ENCODE data around the gene CFAP299.

The CFAP299 gene

GRCh38 chr4:80452768-80453167 is 117.2 kb downstream of the CFAP299 start:
- no peak for DNase-seq

GRCh38 chr4:80454040-80454439 is 118.5 kb downstream of the CFAP299 start:
- DNase-seq, result no peak

- DNase-seq, result no peak
Observed at GRCh38 chr4:80454556-80454955, 119.0 kb downstream of the CFAP299 start.

GRCh38 chr4:80459918-80460473 is 124.5 kb downstream of the CFAP299 start:
- no peak for DNase-seq

- DNase-seq, result no peak
Observed at GRCh38 chr4:80461412-80461811, 125.9 kb downstream of the CFAP299 start.

- DNase-seq, result no peak
Observed at GRCh38 chr4:80462621-80463091, 127.1 kb downstream of the CFAP299 start.

GRCh38 chr4:80463509-80463908 is 128.0 kb downstream of the CFAP299 start:
- DNase-seq, result no peak

GRCh38 chr4:80465238-80465637 is 129.7 kb downstream of the CFAP299 start:
- no peak for DNase-seq

GRCh38 chr4:80465736-80466135 is 130.2 kb downstream of the CFAP299 start:
- DNase-seq, result no peak

GRCh38 chr4:80466618-80467017 is 131.1 kb downstream of the CFAP299 start:
- DNase-seq, result no peak

- DNase-seq, result no peak
Observed at GRCh38 chr4:80471756-80472155, 136.2 kb downstream of the CFAP299 start.

GRCh38 chr4:80475236-80475635 is 139.7 kb downstream of the CFAP299 start:
- no peak for DNase-seq

- DNase-seq, result no peak
Observed at GRCh38 chr4:80475798-80476197, 140.3 kb downstream of the CFAP299 start.

GRCh38 chr4:80484712-80485111 is 149.2 kb downstream of the CFAP299 start:
- no peak for DNase-seq

- DNase-seq, result no peak
Observed at GRCh38 chr4:80486603-80487002, 151.1 kb downstream of the CFAP299 start.

- no peak for DNase-seq
Observed at GRCh38 chr4:80489798-80490197, 154.3 kb downstream of the CFAP299 start.

GRCh38 chr4:80492761-80493160 is 157.2 kb downstream of the CFAP299 start:
- DNase-seq, result no peak

GRCh38 chr4:80495865-80496264 is 160.3 kb downstream of the CFAP299 start:
- no peak for DNase-seq

GRCh38 chr4:80498725-80499124 is 163.2 kb downstream of the CFAP299 start:
- DNase-seq, result no peak

- DNase-seq, result no peak
Observed at GRCh38 chr4:80500613-80501012, 165.1 kb downstream of the CFAP299 start.

GRCh38 chr4:80507077-80507476 is 171.5 kb downstream of the CFAP299 start:
- DNase-seq, result no peak

- DNase-seq, result no peak
Observed at GRCh38 chr4:80507507-80507906, 172.0 kb downstream of the CFAP299 start.

GRCh38 chr4:80515496-80515895 is 180.0 kb downstream of the CFAP299 start:
- no peak for DNase-seq

- DNase-seq, result no peak
Observed at GRCh38 chr4:80521438-80521837, 185.9 kb downstream of the CFAP299 start.

- no peak for DNase-seq
Observed at GRCh38 chr4:80526697-80527096, 191.2 kb downstream of the CFAP299 start.

- no peak for DNase-seq
Observed at GRCh38 chr4:80529026-80529425, 193.5 kb downstream of the CFAP299 start.

Measured in stimulated activated CD4-positive, alpha-beta T cell treated with anti-CD3 and anti-CD28 coated beads, Interleukin-12 subunit alpha, Interleukin-12 subunit beta, amount 100 ng/mL, for 4 hours (primary cell).